Peyer's patch (tissue), 4 donors: ENCODE measurements around the gene FOSL1.

Experiments used
- POLR2A ChIP-seq, 2 donors: fragments of 450-650 bp; IDR thresholded peaks; one replicate each; pipeline ENCODE4 v1.5.1; 2017; ENCODE audit warnings: antibody characterized with exemption in 2 of 2, mild to moderate bottlenecking in 2 of 2, moderate library complexity in 2 of 2
- TF ChIP-seq, protein P1 (sequence below), 6 experiments: fragments of 450-650 bp in 4 of 6; fragments of 200-600 bp in 2 of 6; sonication (generic) in 1 of 6; IDR thresholded peaks; one replicate each; pipeline ENCODE4 v1.5.1; 2017 to 2019; ENCODE audit warnings: antibody characterized with exemption in 6 of 6, mild to moderate bottlenecking in 3 of 6, moderate library complexity in 1 of 6

DNA sequence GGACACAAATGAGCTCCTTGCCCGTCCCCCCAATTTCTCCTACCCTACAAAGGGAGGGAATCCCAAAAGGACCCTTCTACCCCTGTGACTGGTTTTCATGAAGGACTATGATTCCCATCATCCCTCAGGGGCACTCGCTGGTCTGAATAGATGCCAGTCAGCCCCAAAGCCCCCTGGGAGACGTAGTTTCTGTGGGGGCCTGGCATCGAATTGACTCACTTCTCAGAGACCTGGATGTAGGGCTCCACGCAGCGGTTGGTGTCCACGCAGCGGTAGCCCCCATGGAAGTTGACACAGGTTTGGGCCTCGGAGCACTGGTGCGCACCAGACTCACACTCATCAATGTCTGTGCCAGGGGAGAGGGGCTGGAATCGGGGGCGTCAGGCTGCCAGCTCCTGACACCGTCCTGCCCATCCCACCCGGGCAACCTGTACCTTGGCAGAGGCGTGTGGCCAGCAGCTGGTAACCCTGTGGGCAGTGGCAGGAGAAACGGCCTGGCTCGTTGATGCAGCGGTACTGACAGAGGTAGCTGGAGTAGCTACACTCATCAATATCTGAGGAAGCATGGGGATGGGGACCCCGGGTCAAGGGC lies 32.0 kb downstream of the FOSL1 start:
- TF ChIP-seq, protein P1, sequence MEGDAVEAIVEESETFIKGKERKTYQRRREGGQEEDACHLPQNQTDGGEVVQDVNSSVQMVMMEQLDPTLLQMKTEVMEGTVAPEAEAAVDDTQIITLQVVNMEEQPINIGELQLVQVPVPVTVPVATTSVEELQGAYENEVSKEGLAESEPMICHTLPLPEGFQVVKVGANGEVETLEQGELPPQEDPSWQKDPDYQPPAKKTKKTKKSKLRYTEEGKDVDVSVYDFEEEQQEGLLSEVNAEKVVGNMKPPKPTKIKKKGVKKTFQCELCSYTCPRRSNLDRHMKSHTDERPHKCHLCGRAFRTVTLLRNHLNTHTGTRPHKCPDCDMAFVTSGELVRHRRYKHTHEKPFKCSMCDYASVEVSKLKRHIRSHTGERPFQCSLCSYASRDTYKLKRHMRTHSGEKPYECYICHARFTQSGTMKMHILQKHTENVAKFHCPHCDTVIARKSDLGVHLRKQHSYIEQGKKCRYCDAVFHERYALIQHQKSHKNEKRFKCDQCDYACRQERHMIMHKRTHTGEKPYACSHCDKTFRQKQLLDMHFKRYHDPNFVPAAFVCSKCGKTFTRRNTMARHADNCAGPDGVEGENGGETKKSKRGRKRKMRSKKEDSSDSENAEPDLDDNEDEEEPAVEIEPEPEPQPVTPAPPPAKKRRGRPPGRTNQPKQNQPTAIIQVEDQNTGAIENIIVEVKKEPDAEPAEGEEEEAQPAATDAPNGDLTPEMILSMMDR (IDR thresholded peaks at IDR 0.05), result no peak
- no peak for TF ChIP-seq POLR2A (IDR thresholded peaks at IDR 0.05)
